ENCODE measurements around the gene TPCN2.
A peak's percentile ranks its signal among the peaks of the same experiment; 100 is the strongest.

The TPCN2 gene

GRCh38 chr11:69040051-69040450 lies 8.7 kb upstream of the TPCN2 start:
- DNase-seq, result no peak

- DNase-seq, result no peak
Measured at GRCh38 chr11:69040581-69041260, 8.0 kb upstream of the TPCN2 start.

GRCh38 chr11:69041516-69041915 lies 7.2 kb upstream of the TPCN2 start:
- DNase-seq, result no peak

- no peak for DNase-seq
Measured at GRCh38 chr11:69044111-69045013, 4.4 kb upstream of the TPCN2 start.

GRCh38 chr11:69048031-69048693 lies 570 bp upstream of the TPCN2 start:
- no peak for DNase-seq

- peak; percentile 27 for DNase-seq
Measured at GRCh38 chr11:69049490-69049867, 747 bp downstream of the TPCN2 start.

GRCh38 chr11:69050592-69051380 lies 2.1 kb downstream of the TPCN2 start:
- DNase-seq, result no peak

GRCh38 chr11:69051381-69052342 lies 2.9 kb downstream of the TPCN2 start:
- no peak for DNase-seq

- no peak for DNase-seq
Measured at GRCh38 chr11:69052343-69053168, 3.8 kb downstream of the TPCN2 start.

GRCh38 chr11:69053169-69053477 lies 4.4 kb downstream of the TPCN2 start:
- no peak for DNase-seq

- no peak for DNase-seq
Measured at GRCh38 chr11:69053546-69054396, 5.0 kb downstream of the TPCN2 start.

GRCh38 chr11:69054397-69055211 lies 5.9 kb downstream of the TPCN2 start:
- no peak for DNase-seq

GRCh38 chr11:69055212-69055586 lies 6.5 kb downstream of the TPCN2 start:
- DNase-seq, result no peak

GRCh38 chr11:69055598-69056516 lies 7.1 kb downstream of the TPCN2 start:
- DNase-seq, result no peak

- no peak for DNase-seq
Measured at GRCh38 chr11:69057236-69057635, 8.5 kb downstream of the TPCN2 start.

GRCh38 chr11:69057801-69058200 lies 9.1 kb downstream of the TPCN2 start:
- no peak for DNase-seq

GRCh38 chr11:69058511-69059270 lies 10.0 kb downstream of the TPCN2 start:
- DNase-seq, result no peak
